A673 (cell line): ENCODE results near the gene TSPAN11. TPM values are rescaled to one million over a fixed set of nuclear protein-coding genes. Genes with fewer than 3 reads are reported as not detected.

Source experiments
- BruUV-seq: library from RNA; stranded (reverse); fragments of 400-500 nt; replicated peaks from 2 replicates; lab custom pipeline; 2021; lab: Mats Ljungman, UMichigan
- CTCF ChIA-PET: fragments of 300-600 bp; sonication (Branson Sonifier 250); formaldehyde crosslinking; loops from one replicate; lab custom pipeline; 2022; ENCODE audit warnings: antibody characterized with exemption; lab: Charles Lee
- POLR2A ChIA-PET: fragments of 300-600 bp; sonication (Branson Sonifier 250); formaldehyde crosslinking; loops from one replicate; lab custom pipeline; 2022; ENCODE audit warnings: antibody characterized with exemption; ENCODE audit not compliant: low non-redundant PET; lab: Charles Lee
- DNase-seq: peaks from one replicate; pipeline ENCODE4 v3.0.0-alpha.2; 2015; ENCODE audit warnings: low spot score
- H3K27ac ChIP-seq: fragments of 200-600 bp; sonication (generic); 2 replicates; pipeline ENCODE4 v1.5.1; 2016; ENCODE audit warnings: mixed run types, low read depth, mild to moderate bottlenecking, mixed read lengths, antibody characterized with exemption, low read length; ENCODE audit not compliant: poor library complexity, severe bottlenecking
- H3K27me3 ChIP-seq: fragments of 200-600 bp; sonication (generic); replicated peaks from 2 replicates; pipeline ENCODE4 v1.6.1; 2017; ENCODE audit warnings: mixed run types, low read depth, mild to moderate bottlenecking, mixed read lengths, antibody characterized with exemption, low read length; ENCODE audit not compliant: insufficient read depth, poor library complexity
- H3K36me3 ChIP-seq: fragments of 200-600 bp; sonication (generic); 2 replicates; pipeline ENCODE4 v1.6.1; 2016; ENCODE audit warnings: mixed run types, mild to moderate bottlenecking, mixed read lengths, antibody characterized with exemption, low read length; ENCODE audit not compliant: insufficient read depth, poor library complexity, severe bottlenecking
- H3K4me1 ChIP-seq: fragments of 200-600 bp; sonication (generic); 2 replicates; pipeline ENCODE4 v1.6.1; 2017; ENCODE audit warnings: mixed run types, mild to moderate bottlenecking, mixed read lengths, antibody characterized with exemption, low read length; ENCODE audit not compliant: insufficient read depth, poor library complexity, severe bottlenecking
- H3K4me3 ChIP-seq: fragments of 200-600 bp; sonication (generic); 2 replicates; pipeline ENCODE4 v1.5.1; 2016; ENCODE audit warnings: low read depth, mixed run types, mild to moderate bottlenecking, mixed read lengths, low read length; ENCODE audit not compliant: poor library complexity, severe bottlenecking
- H3K9me3 ChIP-seq: fragments of 200-600 bp; sonication (generic); 2 replicates; pipeline ENCODE4 v1.6.1; 2016; ENCODE audit warnings: mixed run types, low read depth, mild to moderate bottlenecking, mixed read lengths, antibody characterized with exemption, low read length; ENCODE audit not compliant: poor library complexity, severe bottlenecking
- CTCF ChIP-seq: fragments of 300-800, 200-600 bp; sonication (generic); conservative IDR thresholded peaks from 2 replicates; pipeline ENCODE4 v1.5.1; 2017; ENCODE audit warnings: low read depth, mild to moderate bottlenecking, antibody characterized with exemption, low read length, moderate library complexity, mixed read lengths
- EZH2 ChIP-seq: fragments of 200-600 bp; sonication (generic); IDR thresholded peaks from 2 replicates; pipeline ENCODE4 v1.6.1; 2017; ENCODE audit warnings: borderline replicate concordance, low read depth, mild to moderate bottlenecking, mixed read lengths, antibody characterized with exemption, low read length; ENCODE audit not compliant: poor library complexity, severe bottlenecking
- intact Hi-C: fragments of 100-400 bp; cut with micrococcal nuclease; formaldehyde crosslinking; loops from one replicate; pipeline ENCODE4 v1.10.0; 2022; ENCODE audit not compliant: unreplicated experiment
- total RNA-seq: library from RNA; stranded (reverse); gene quantifications from 2 replicates; pipeline ENCODE4 v1.2.3, GENCODE V29; 2021

Gene TSPAN11
- total RNA-seq, 1 experiment from 2014 or later: 20.9 TPM

- BruUV-seq: no TSS peak
- ChIA-PET POLR2A (no interaction called here), CTCF (interaction anchor here (0.8 kb wide), 1 partner anchor 153 kb away, joined by 3 read pairs; no protein-coding TSS in a partner anchor)
- Histone ChIP-seq H3K4me3 (no peak overlapping the region), H3K9me3 (no peaks in the 10 kb centered on the region), H3K27me3 (no peaks in the 10 kb centered on the region), H3K4me1 (no peaks in the 10 kb centered on the region), H3K36me3 (no peaks in the 10 kb centered on the region), H3K27ac (no peak overlapping the region)
- no peak for DNase-seq
- intact Hi-C loops: no loop called here
- TF ChIP-seq CTCF (no peak), EZH2 (no peak)
Observed at GRCh38 chr12:31001581-31002360, 75.2 kb downstream of the TSPAN11 start.

GRCh38 chr12:31002361-31002725 lies 75.8 kb downstream of the TSPAN11 start:
- ChIA-PET CTCF (no interaction called here), POLR2A (no interaction called here)
- Histone ChIP-seq H3K36me3 (no peaks in the 10 kb centered on the region), H3K27me3 (no peaks in the 10 kb centered on the region), H3K9me3 (no peaks in the 10 kb centered on the region), H3K4me1 (no peaks in the 10 kb centered on the region), H3K4me3 (no peak overlapping the region), H3K27ac (no peak overlapping the region)
- intact Hi-C loops: no loop called here
- no TSS peak for BruUV-seq
- no peak for TF ChIP-seq CTCF
- TF ChIP-seq EZH2: no peak
- no peak for DNase-seq

GRCh38 chr12:31002999-31003398 lies 76.5 kb downstream of the TSPAN11 start:
- Histone ChIP-seq H3K36me3 (no peaks in the 10 kb centered on the region), H3K4me1 (no peaks in the 10 kb centered on the region), H3K27me3 (no peaks in the 10 kb centered on the region), H3K9me3 (no peaks in the 10 kb centered on the region), H3K27ac (no peak overlapping the region), H3K4me3 (no peak overlapping the region)
- TF ChIP-seq EZH2: no peak
- TF ChIP-seq CTCF: no peak
- ChIA-PET POLR2A (no interaction called here), CTCF (no interaction called here)
- no peak for DNase-seq
- intact Hi-C loops: no loop called here
- no TSS peak for BruUV-seq
